ENCODE results near the gene IGF2BP3.
"Not testable (repeated sequence)": the region's sequence is repeated elsewhere in the genome, so short reads cannot be mapped to it uniquely, and the experiment has no call there.

Gene IGF2BP3

DNA sequence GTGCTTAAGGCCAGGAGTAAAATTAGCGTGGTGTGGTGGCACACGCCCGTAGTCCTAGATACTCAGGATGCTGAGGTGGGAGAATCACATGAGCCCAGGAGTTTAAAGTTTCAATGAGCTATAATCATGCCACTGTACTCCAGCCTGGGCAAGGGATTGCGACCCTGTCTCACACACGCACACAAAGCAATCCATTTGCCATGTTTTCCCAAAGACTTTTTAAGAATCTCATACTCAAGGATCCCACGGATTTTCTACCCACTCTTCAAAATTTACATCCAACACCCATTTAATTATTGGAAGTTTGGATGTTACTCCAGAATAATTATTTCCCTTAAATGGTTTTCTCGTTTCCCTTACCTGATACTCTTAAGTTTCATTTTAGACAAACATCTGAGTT lies 47.9 kb downstream of the IGF2BP3 start:
- no peak for DNase-seq (ENCODE audit: low spot score)

DNA sequence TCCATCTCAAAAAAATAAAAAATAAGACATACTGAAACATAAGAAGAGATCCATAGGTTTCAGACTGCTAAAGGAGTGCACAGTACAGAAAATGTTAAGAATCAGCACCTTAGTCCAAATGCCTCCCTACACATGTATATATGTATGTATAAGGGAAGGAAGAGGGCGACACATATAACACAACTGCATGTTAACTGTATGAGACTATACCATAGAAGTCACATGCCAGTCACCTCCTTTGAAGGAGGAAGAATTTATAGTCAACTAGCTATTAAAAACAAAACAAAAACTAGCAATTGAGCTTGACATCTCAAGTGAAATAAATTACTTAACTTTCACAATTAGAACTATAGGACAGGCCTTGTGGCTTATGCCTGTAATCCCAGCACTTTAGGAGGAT lies 50.4 kb downstream of the IGF2BP3 start:
- no peak for DNase-seq (ENCODE audit: low spot score)

DNA sequence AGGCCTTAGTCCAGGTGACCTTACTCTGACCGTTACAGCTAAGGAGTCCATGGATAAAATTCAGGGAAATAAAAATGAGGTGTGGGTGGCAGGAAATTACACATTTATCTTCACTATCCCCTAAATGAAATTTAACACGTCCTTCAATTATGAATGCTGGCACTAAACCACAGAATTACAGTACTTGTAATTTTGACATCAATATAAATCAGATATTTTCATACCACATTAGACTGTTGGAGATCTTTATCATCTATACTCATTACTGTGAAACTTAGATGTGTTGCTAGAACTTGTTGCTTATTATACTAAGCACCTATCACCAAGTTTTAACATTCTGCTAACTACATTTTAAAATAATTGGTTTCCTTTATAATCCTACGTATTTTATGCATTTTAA lies 51.1 kb downstream of the IGF2BP3 start:
- DNase-seq (ENCODE audit: low spot score): no peak

DNA sequence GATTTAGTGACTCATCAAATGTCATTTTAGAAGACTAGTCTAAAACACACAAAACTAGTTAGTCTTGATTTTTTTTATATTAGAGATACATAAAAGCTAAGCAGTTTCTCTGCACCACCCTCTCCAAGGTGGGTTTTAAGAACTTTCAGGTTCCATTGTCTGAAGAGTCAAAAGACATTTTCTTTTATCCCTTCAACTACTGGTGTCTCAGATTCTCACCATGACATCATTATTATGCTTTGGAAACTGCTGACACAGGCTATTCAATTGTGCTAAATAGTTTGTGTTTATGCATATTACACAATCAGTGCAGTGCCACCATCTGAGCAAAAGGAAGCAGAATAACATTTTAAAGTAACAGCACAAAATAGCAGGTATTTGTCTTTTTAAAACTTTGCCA lies 52.2 kb downstream of the IGF2BP3 start:
- no peak for DNase-seq (ENCODE audit: low spot score)

DNA sequence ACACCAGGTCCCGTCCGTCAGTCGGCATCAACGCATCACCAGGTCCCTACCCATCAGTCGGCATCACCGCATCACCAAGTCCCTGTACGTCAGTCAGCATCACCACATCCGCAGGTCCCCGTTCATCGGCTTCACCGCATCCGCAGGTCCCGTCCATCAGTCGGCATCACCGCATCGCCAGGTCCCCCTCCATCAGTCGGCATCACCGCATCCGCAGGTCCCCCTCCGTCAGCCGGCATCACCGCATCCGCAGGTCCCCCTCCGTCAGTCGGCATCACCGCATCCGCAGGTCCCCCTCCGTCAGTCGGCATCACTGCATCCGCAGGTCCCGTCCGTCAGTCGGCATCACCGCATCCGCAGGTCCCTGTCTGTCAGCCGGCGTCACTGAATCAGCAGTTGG lies 55.1 kb downstream of the IGF2BP3 start:
- no peak for DNase-seq (ENCODE audit: low spot score)

DNA sequence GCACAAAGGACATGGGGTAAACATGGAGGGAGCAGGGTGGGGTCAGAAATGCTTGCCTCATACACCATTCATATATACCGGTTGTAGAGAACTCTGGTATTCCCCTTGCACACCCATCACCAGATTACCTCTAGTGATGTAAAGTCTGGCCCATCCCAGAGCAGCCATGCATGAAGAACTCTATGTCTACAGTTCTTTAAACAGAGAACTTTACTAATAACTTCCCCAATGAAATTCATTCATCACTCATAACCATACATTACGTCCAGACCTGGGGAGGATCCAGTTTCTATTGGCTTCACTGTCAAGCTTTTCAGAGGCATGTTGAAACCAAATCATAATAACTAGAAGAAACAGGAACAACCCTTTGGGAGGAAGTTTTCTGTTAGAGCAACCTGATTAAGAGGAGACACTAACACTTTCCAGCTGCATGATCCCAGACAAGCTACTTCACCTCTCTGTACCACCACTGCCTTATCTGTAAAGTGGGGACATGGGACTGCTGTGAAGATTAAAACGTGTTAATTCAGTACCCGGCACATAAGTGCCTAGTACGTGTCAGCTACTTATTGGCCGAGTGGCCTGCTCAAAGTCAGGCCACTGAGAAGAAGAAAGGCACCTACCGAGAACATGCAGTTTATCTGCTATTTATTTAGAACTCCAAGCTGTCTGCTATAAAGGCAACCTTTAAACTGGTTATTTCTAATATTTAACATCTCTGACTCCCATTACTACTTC lies 59.7 kb downstream of the IGF2BP3 start:
- no peak for DNase-seq (ENCODE audit: low spot score)

DNA sequence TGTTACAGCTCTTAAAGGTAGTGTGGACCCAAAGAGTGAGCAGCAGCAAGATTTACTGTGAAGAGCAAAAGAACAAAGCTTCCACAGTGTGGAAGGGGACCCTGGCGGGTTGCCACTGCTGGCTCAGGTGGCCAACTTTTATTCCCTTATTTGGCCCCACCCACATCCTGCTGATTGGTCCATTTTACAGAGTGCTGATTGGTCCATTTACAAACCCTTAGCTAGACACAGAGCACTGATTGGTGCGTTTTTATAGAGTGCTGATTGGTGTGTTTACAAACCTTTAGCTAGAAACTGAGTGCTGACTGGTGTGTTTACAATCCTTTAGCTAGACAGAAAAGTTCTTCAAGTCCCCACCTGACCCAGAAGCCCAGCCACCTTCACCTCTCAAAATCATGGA lies 63.7 kb downstream of the IGF2BP3 start:
- DNase-seq (ENCODE audit: low spot score): not testable (repeated sequence)

DNA sequence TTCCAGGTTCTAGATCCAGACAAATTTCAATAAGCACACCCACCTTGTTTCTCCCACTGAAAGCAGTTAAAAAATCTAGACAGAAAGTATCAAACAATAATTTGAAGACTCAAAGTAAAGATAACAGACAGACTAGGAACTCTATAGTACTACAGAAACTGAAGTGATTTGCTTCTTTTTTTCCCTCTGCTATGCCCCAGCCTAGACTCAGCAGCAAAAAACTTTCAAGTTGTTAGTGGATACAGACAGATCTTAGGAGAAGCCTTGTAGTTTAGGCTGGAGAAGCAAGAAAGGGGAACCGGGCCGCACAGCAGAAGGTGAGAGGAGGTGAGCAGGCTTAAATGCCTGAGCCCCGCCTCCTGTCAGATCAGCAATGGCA lies 65.1 kb downstream of the IGF2BP3 start:
- no peak for DNase-seq (ENCODE audit: low spot score)

DNA sequence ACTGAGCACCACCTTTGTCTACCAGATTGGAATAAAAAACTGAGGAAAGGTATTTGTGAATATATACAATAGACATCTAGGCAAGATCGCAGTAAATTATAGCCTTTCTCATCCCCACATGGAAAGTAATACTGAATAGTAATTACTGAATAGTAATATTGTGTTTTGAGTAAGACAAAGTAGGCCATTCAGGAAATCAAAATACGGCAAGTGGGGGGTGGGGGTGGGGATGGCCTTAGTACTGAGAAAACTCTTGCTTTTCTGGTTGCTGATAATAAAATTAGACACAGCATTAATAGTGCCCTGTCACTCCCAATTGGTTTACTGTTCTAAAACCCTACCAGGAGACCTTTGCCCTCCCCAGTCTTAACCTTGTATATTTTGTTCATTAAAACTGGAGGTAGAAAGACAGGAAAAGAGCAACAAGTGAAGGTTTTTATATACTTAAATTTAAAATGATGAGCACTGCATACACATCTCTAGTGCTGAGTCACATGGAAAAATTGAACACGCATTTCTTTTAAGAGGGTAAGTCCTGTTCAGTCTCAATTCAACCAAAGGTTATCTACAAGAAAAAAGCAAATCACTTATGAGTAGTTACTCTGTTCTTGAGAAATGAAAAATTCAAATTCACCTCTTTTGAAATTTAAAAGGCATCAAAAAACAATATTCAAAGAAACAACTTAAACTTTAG lies 65.6 kb downstream of the IGF2BP3 start:
- no peak for DNase-seq (ENCODE audit: low spot score)

DNA sequence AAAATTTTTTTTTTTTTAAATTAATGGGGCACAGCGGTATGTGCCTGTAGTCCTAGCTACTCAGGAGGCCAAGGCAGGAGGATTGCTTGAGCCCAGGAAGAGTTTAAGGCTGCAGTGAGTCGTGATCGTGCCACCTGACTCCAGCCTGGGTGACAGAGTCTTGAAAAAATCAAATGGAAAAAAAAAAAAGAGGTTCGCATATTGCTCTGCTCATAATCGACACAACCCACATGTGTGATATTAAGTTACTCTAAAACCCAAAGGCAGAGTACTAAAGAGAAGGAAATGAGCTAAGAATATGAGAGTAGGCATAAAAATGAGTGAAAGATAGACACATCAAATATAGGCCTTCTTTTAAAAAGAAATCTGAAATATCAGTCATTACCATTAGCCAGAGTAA lies 66.3 kb downstream of the IGF2BP3 start:
- DNase-seq (ENCODE audit: low spot score): no peak

DNA sequence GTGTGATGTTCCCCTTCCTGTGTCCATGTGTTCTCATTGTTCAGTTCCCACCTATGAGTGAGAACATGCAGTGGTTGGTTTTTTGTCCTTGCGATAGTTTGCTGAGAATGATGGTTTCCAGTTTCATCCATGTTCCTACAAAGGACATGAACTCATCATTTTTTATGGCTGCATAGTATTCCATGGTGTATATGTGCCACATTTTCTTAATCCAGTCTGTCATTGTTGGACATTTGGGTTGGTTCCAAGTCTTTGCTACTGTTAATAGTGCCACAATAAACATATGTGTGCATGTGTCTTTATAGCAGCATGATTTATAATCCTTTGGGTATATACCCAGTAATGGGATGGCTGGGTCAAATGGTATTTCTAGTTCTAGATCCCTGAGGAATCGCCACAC lies 72.2 kb downstream of the IGF2BP3 start:
- DNase-seq (ENCODE audit: low spot score): not testable (repeated sequence)

DNA sequence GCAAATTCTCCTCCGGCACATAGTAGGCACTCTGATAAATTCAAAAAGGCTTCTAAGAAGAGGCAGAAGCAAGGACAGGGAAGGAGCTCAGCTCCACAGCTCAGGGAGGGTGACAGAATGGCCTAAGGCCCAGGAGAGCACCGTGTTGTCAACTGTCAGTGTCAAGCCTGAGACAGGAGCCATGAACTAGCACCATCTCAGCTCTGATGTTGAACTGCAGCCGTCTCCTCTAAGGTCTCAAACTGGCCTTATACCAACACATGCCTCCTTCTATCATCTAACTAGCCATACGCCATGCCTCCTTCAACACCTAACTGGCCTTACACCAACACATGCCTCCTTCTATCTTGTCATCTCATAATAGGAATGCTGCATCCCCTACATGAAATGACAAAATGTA lies 73.0 kb downstream of the IGF2BP3 start:
- no peak for DNase-seq (ENCODE audit: low spot score)

DNA sequence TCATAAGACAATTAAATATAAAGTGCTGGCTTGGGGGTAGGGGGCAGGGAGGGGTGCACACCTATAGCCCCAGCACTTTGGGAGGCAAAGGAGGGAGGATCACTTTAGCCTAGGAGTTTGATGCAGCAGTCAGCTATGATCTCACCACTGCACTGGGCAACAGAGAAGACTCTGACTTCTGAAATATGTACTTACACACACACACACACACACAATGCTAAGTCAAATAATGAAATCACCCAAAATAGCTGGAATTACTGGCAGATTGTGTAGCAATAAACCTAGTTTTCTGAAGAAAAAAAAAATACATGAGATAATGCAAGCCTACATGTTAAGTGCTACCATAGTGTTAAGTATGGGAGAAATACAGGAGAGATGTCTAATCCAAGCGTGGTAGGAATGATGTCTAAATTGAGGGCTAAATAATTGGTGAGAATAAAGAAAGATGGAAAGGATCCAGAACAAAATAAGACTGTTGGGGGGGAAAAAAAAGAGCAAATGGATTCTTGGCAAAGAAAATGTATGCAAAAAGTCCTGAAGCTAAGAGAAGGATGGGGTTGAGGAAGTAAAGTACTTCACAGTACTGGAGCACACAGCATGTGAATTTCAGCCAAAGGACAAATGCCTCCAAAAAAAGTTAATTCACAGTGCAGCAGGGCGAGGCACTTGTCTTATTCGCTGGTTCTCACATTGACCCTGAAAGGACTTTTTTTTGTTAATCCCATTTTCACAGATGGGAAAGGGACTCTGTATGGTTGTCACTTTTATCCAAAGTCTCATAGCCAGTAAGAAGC lies 73.9 kb downstream of the IGF2BP3 start:
- DNase-seq (ENCODE audit: low spot score): no peak

DNA sequence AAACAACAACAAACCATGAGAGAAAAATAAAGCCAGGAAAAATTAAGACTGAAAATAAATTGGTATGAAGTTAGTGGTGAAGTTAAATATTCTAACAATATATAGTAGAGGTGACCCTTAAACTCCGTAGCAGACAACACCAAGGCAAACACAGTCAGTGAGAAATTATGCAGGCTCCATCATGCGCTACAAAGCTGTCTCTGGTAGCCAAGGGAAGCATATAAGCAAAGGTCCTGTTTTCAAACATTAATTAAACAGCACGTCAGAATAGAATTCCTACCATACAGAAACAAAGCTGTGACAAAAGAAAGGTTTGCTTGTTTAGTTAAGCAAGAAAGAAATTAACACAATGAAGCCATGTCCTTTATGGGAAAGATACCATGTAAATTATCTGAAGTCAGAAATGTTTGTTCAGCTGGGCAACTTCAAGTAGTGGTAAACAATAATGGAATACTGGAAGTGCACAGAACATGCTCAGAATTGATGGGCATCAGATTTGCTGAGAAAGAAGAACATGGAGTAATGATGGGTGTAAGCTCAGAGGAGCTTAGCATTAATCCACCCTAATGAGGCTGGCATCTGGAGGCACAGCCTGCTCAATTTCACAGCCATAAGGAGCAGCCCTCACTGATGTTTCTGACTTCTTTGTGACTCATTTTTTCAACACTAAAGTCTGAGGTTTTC lies 75.7 kb downstream of the IGF2BP3 start:
- DNase-seq (ENCODE audit: low spot score): no peak

DNA sequence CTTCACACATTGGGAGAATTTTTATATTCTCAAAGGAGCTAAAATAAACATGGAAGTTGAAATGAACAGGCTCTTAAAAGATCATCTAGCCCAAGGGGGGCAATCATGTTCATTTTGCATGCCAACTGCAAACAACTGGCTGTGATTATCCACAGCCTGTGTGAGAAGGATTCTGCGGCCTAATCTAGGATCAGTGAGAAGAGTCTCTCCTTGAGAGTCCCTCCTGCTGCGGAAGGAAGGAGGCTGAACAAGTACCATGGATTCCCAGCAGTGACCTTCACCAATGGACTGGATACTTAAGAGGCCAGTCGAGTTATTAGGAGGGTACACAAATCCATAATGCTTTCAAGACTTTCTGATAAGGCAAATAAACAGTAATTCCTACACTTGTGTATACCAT lies 76.7 kb downstream of the IGF2BP3 start:
- no peak for DNase-seq (ENCODE audit: low spot score)

DNA sequence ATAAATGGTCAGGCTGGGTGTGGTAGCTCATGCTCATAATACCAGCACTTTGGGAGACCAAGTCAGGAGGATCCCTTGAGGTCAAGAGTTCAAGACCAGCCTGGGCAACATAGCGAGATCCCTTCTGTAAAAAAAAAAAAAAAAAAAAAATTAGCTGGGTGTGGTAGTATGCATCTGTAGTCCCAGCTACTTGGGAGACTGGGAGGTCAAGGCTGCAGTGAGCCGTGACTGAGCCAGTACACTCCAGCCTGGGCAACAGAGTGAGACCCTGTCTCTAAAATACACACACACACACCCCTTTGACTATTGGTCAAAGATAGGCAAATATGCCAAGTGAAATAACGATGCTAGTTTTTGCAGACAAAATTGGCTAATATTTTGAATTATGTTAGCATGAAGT lies 80.6 kb downstream of the IGF2BP3 start:
- DNase-seq (ENCODE audit: low spot score): no peak

DNA sequence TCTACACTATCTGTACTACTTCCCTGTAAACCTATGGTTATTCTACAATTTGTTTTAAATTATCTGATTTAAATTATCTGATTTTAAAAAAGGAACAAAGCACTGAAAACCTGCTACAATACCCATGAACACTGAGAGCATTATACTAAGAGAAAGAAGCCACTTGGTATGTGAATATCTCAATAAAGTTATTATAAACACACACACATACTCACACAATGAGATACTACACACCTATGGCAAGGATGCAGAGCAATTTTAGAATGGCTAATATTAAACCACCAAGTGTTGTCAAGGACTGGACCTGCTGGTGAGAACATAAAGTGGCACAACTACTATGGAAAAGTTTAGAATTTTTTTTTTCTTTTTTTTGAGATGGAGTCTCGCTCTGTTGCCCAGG lies 82.7 kb downstream of the IGF2BP3 start:
- DNase-seq (ENCODE audit: low spot score): no peak

DNA sequence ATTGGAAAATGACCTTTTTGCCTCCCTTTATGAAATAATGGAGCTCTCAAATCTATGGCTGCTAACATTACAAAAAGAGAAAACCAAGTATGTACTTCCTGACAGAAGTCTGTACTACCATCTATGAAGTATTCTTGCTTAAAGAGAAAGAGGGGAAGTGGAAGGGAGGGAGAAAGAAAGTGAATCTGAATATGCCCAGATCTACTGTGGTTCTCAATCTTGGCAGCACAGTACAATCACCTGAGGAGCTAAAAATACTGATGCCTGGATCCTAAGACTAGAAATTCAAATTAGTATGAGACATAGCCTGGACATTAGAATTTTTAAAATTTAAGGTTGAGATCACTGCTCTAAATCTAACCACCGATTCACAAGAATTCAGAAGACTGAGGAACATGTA lies 85.2 kb downstream of the IGF2BP3 start:
- DNase-seq (ENCODE audit: low spot score): no peak

DNA sequence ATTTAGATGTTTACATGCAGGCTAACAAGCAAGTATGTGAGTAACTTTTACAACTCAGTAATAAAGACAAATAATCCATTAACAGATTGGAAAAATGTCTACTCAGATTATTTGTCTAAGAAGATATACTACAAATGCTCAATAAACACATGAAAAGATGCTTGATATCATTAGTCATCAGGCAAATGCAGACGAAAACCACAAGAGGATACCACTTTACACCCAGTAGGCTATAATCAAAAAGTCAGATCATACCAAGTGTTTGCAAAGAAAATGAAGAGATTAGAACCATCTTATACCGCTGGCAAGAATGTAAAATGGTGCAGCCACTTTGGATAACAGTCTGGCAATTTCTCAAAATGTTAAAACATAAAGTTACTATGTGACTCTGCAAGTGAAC lies 87.1 kb downstream of the IGF2BP3 start:
- DNase-seq (ENCODE audit: low spot score): no peak

DNA sequence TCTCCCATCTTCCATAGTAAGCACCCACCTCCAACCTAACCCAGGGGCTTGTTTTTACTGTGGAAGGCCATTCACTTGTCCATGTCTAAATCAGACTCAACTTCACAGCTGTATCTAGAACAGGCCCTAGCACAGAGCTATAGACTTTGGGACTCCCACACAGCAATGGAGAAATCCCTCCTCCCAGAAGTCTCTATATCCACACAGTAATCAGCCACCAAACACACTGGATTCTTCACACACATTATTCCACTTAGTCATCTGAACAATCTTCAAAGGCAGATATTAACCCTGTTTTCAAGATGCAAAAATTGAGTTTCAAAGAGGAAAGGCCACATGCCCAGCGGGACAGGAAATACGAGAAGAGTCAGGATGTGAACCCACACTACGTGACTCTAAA lies 89.3 kb downstream of the IGF2BP3 start:
- DNase-seq (ENCODE audit: low spot score): no peak

DNA sequence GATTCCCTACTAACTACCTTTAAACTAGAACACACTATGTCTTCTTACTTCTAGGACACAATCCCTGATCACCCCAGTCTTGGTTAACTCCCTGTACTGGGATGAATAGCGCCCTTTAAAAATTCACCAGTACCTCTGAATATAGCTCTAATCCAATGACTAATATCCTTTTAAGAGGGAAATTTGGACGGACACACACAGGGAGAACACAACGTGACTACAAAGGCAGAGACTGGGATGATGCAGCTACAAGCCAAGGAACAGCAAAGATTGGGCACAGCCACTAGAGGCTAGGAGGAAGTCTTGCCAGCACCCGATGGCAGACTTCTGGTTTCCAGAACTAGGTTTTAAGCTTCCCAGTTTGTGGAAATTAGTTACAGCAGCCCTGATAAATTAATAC lies 89.7 kb downstream of the IGF2BP3 start:
- no peak for DNase-seq (ENCODE audit: low spot score)

DNA sequence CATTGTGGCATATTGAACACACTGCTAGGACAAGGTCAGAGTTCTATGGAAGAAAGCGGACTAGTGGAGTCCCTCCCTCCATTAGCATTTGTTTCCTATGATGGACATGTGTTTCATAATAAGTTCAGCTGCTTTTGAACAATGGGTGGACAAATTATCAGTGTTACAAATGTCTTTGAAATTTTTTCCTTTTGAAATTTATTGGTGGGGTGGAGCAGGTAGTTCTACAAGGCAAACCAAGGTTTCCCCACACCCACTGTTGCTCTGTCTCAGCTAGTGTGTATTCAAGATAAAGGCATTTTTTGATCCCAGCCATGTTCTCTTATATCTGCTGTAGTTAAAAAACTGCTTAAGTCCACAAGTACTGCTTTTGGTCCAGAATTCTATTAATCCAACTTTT lies 91.3 kb downstream of the IGF2BP3 start:
- DNase-seq (ENCODE audit: low spot score): no peak

DNA sequence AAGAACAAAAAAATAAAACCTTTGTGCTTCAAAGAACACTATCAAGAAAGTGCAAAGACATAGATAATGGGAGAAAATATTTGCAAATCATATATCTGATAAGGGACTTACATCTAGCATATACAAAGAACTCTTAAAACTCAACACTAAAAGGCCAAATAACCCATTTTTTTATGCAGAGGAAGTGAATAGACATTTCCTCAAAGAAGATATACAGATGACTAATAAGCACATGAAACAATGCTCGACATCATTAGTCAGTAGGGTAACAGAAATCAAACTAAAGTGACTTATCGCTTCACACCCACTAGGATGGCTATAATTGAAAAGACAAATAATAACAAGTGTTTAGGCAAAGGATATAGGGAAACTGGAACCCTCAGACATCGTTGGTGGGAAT lies 93.2 kb downstream of the IGF2BP3 start:
- DNase-seq (ENCODE audit: low spot score): no peak
